Caco-2 (cell line): ENCODE results near the gene CD226. TPM values are rescaled to one million over a fixed set of nuclear protein-coding genes. Genes with fewer than 3 reads are reported as not detected.
"Not testable (repeated sequence)": the region's sequence is repeated elsewhere in the genome, so short reads cannot be mapped to it uniquely, and the experiment has no call there.

Experiments used
- BruUV-seq: library from RNA; stranded (reverse); fragments of 400-500 nt; replicated peaks from 2 replicates; lab custom pipeline; 2021; lab: Mats Ljungman, UMichigan
- CTCF ChIA-PET: fragments of 300-600 bp; sonication (Branson Sonifier 250); formaldehyde crosslinking; loops from one replicate; lab custom pipeline; 2022; ENCODE audit warnings: antibody characterized with exemption; lab: Charles Lee
- POLR2A ChIA-PET: fragments of 300-600 bp; sonication (Branson Sonifier 250); formaldehyde crosslinking; loops from one replicate; lab custom pipeline; 2022; ENCODE audit warnings: antibody characterized with exemption; lab: Charles Lee
- DNase-seq, 2 experiments: peaks; one replicate each; pipeline versions ENCODE4 v3.0.0 to v3.0.0-alpha.2; 2020 to 2022
- H3K27me3 ChIP-seq: replicated peaks from 2 replicates; pipeline ENCODE4 v1.6.0; 2011; ENCODE audit warnings: low read length; ENCODE audit not compliant: control insufficient read depth, insufficient read depth
- H3K36me3 ChIP-seq: 2 replicates; pipeline ENCODE4 v1.5.1; 2011; ENCODE audit warnings: low read length; ENCODE audit not compliant: control insufficient read depth, insufficient read depth
- H3K4me1 ChIP-seq: fragments of 250-450 bp; sonication (Bioruptor Pico); 2 replicates; pipeline ENCODE4 v1.5.1; 2020; ENCODE audit warnings: mild to moderate bottlenecking
- H3K4me3 ChIP-seq: 2 replicates; pipeline ENCODE4 v1.5.1; 2011; ENCODE audit warnings: low read depth, mild to moderate bottlenecking, control low read depth, low read length
- H3K9me3 ChIP-seq: fragments of 250-450 bp; sonication (Bioruptor Pico); 2 replicates; pipeline ENCODE4 v1.5.1; 2020; ENCODE audit warnings: mild to moderate bottlenecking, moderate library complexity
- H3K27ac Mint-ChIP-seq: one replicate; pipeline ENCODE4 v1.8.0; 2022; ENCODE audit warnings: mixed read lengths; ENCODE audit not compliant: unreplicated experiment
- H3K27me3 Mint-ChIP-seq: one replicate; pipeline ENCODE4 v1.8.0; 2022; ENCODE audit warnings: mixed read lengths; ENCODE audit not compliant: insufficient read depth, unreplicated experiment
- H3K36me3 Mint-ChIP-seq: one replicate; pipeline ENCODE4 v1.8.0; 2022; ENCODE audit warnings: mild to moderate bottlenecking, mixed read lengths; ENCODE audit not compliant: insufficient read depth, unreplicated experiment
- H3K4me1 Mint-ChIP-seq: one replicate; pipeline ENCODE4 v1.8.0; 2022; ENCODE audit warnings: low read depth, mixed read lengths; ENCODE audit not compliant: unreplicated experiment
- H3K4me3 Mint-ChIP-seq: one replicate; pipeline ENCODE4 v1.8.0; 2022; ENCODE audit warnings: mild to moderate bottlenecking, moderate library complexity, mixed read lengths; ENCODE audit not compliant: unreplicated experiment
- H3K9me3 Mint-ChIP-seq: one replicate; pipeline ENCODE4 v1.8.0; 2022; ENCODE audit warnings: mixed read lengths; ENCODE audit not compliant: unreplicated experiment
- intact Hi-C: fragments of 100-400 bp; cut with micrococcal nuclease; formaldehyde crosslinking; loops from one replicate; pipeline ENCODE4 v1.10.0; 2022; ENCODE audit not compliant: unreplicated experiment
- total RNA-seq: library from RNA; stranded (reverse); gene quantifications from 2 replicates; pipeline ENCODE4 v1.2.3, GENCODE V29; 2022
- TF ChIP-seq, protein P1 (sequence below), 2 experiments: fragments of 200-600 bp in 1 of 2; IDR thresholded peaks; 1 replicate in 1 of 2; 2 replicates in 1 of 2; pipeline versions ENCODE4 v1.5.1 to v1.8.0; 2011 to 2022; ENCODE audit warnings: antibody characterized with exemption in 1 of 2, control low read depth in 1 of 2, inconsistent platforms in 1 of 2, low read depth in 1 of 2, low read length in 1 of 2, mild to moderate bottlenecking in 1 of 2, moderate library complexity in 1 of 2; ENCODE audit not compliant: insufficient read depth in 1 of 2, severe bottlenecking in 1 of 2, unreplicated experiment in 1 of 2

CD226 gene
- total RNA-seq, 1 experiment from 2014 or later = 0.02 TPM

DNA sequence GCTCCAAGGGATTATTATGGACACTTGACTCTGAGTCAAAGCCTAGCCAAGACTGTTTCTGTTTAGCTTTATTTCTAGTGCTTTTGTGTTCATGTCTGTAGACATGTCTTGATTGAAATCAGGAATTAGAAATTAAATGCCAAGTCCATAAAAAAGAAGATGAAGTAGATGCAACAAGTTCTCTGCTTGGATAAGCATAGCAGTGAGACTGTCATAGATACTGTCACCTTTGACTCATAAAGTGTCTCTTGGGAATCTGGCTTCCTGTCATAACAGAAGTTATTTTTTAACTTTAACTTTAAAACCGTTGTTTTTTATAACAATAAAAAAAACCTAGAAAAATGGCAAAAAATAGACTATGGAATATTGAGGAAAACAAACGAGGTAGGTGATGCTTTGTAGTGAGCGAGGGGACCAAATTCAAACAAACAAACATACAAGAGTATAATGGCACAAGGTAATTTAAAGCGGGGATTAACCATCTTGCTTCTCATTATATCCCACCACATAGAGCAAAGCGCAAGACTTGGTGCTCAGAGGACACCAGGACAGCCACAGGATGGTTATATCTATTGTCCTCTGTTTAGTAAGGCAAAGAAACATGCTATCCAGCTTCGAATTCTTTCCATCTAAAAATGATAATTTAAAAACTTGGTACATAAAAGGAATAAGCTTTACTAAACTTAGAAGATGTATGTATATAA, 64.6 kb downstream of the CD226 start:
- no peaks in the 10 kb centered on the region for H3K27me3 ChIP-seq
- H3K9me3 ChIP-seq = no peaks in the 10 kb centered on the region
- intact Hi-C loops = no loop called here
- Mint-ChIP-seq H3K4me3 (no peak overlapping the region), H3K4me1 (no peaks in the 10 kb centered on the region), H3K36me3 (no peaks in the 10 kb centered on the region), H3K27ac (no peak overlapping the region), H3K27me3 (peaks cover 3% of the 10 kb centered on the region), H3K9me3 (peaks cover 9% of the 10 kb centered on the region)
- CTCF ChIA-PET = no interaction called here
- H3K4me3 ChIP-seq = no peak overlapping the region
- TF ChIP-seq, protein P1, sequence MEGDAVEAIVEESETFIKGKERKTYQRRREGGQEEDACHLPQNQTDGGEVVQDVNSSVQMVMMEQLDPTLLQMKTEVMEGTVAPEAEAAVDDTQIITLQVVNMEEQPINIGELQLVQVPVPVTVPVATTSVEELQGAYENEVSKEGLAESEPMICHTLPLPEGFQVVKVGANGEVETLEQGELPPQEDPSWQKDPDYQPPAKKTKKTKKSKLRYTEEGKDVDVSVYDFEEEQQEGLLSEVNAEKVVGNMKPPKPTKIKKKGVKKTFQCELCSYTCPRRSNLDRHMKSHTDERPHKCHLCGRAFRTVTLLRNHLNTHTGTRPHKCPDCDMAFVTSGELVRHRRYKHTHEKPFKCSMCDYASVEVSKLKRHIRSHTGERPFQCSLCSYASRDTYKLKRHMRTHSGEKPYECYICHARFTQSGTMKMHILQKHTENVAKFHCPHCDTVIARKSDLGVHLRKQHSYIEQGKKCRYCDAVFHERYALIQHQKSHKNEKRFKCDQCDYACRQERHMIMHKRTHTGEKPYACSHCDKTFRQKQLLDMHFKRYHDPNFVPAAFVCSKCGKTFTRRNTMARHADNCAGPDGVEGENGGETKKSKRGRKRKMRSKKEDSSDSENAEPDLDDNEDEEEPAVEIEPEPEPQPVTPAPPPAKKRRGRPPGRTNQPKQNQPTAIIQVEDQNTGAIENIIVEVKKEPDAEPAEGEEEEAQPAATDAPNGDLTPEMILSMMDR (IDR thresholded peaks at IDR 0.05; ENCODE audit: insufficient read depth in 1 of 2, low read depth in 1 of 2, low read length in 1 of 2, severe bottlenecking in 1 of 2, unreplicated experiment in 1 of 2) = no peak
- H3K4me1 ChIP-seq = no peaks in the 10 kb centered on the region
- no peak for DNase-seq
- POLR2A ChIA-PET = no interaction called here
- no TSS peak for BruUV-seq
- H3K36me3 ChIP-seq = no peaks in the 10 kb centered on the region

DNA sequence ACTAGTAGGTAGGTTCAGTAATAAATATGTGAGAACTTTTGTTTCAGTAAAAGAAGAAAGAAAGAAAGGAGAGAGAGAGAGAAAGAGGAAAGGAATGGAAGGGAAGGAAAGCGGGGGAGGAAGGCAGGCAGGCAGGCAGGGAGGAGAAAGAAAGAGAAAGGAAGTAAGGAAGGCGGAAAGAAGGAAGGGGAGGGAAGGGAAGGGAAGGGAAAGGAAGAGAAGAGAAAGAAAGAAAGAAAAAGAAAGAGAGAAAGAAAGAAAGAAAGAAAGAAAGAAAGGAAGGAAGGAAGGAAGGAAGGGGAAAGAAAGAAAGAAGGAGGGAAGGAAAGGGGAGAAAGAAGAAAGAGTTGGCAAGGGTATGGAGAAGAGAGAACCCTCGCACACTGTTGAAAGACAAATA, 67.6 kb downstream of the CD226 start:
- Mint-ChIP-seq H3K27ac (no peak overlapping the region), H3K4me3 (no peak overlapping the region), H3K27me3 (peaks cover 3% of the 10 kb centered on the region), H3K4me1 (no peaks in the 10 kb centered on the region), H3K36me3 (no peaks in the 10 kb centered on the region), H3K9me3 (peaks cover 9% of the 10 kb centered on the region)
- Histone ChIP-seq H3K27me3 (no peaks in the 10 kb centered on the region), H3K36me3 (no peaks in the 10 kb centered on the region), H3K9me3 (no peaks in the 10 kb centered on the region), H3K4me3 (no peak overlapping the region), H3K4me1 (no peaks in the 10 kb centered on the region)
- ChIA-PET CTCF (no interaction called here), POLR2A (no interaction called here)
- BruUV-seq = no TSS peak
- no peak for DNase-seq
- intact Hi-C loops = no loop called here
- TF ChIP-seq, protein P1 (IDR thresholded peaks at IDR 0.05; ENCODE audit: insufficient read depth in 1 of 2, low read depth in 1 of 2, low read length in 1 of 2, severe bottlenecking in 1 of 2, unreplicated experiment in 1 of 2) = no peak

DNA sequence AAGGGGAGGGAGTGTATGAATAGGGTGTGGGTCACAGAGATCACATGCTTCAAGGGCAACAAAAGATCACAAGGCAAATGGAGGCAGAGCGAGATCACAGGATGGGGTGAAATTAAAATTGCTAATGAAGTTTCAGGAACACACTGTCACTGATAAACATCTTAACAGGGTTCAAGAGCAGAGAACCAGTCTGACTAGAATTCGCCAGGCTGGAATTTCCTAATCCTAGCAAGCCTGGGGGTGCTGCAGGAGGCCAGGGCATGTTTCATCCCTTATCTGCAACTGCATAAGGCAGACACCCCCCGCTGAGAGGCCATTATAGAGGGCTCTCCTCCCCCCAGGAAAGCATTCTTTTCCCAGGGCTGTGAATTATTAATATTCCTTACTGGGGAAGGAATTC, 68.6 kb downstream of the CD226 start:
- H3K4me1 ChIP-seq, H3K27ac Mint-ChIP-seq, POLR2A ChIA-PET, H3K36me3 ChIP-seq, H3K9me3 Mint-ChIP-seq, H3K36me3 Mint-ChIP-seq, CTCF ChIA-PET, H3K4me3 ChIP-seq, DNase-seq, BruUV-seq, intact Hi-C loops, H3K4me1 Mint-ChIP-seq, H3K4me3 Mint-ChIP-seq, H3K9me3 ChIP-seq, H3K27me3 Mint-ChIP-seq, H3K27me3 ChIP-seq: not testable (repeated sequence)
